K562 (cell line): ENCODE results near the gene ZNF512B. TPM values are rescaled to one million over a fixed set of nuclear protein-coding genes. Genes with fewer than 3 reads are reported as not detected.

ENCODE experiments used
- CREM ChIP-seq: IDR thresholded peaks from 2 replicates; pipeline ENCODE4 v1.6.1; 2014; ENCODE audit warnings: antibody characterized with exemption, low read depth
- EP300 ChIP-seq: IDR thresholded peaks from 2 replicates; pipeline ENCODE4 v1.6.1; 2012; ENCODE audit warnings: low read length, improper control_type of control experiment
- GABPA ChIP-seq: fragments of 200-800 bp; sonication (Bioruptor generic); conservative IDR thresholded peaks from 2 replicates; pipeline ENCODE4 v1.6.1; 2016; ENCODE audit warnings: low read depth, missing genetic modification characterization, missing compliant biosample characterization
- GABPB1 ChIP-seq: sonication (generic); formaldehyde crosslinking; IDR thresholded peaks from 2 replicates; pipeline ENCODE4 v1.8.0; 2022; ENCODE audit warnings: mild to moderate bottlenecking, missing genetic modification reagents
- HDAC2 ChIP-seq: fragments of 450-650 bp; IDR thresholded peaks from 2 replicates; pipeline ENCODE4 v1.6.1; 2016; ENCODE audit warnings: mild to moderate bottlenecking
- IRF2 ChIP-seq: sonication (generic); formaldehyde crosslinking; IDR thresholded peaks from 2 replicates; pipeline ENCODE4 v1.8.1; 2022; ENCODE audit warnings: mild to moderate bottlenecking, missing genetic modification reagents
- JUN ChIP-seq, 2 experiments: sonication (generic) in 1 of 2; formaldehyde crosslinking in 1 of 2; IDR thresholded peaks; 2 replicates each; pipeline versions ENCODE4 v1.6.1 to v1.8.0; 2012 to 2022; ENCODE audit warnings: borderline replicate concordance in 2 of 2, mild to moderate bottlenecking in 2 of 2, improper control_type of control experiment in 1 of 2, low read depth in 1 of 2, low read length in 1 of 2, missing genetic modification reagents in 1 of 2
- SRSF1 ChIP-seq: fragments of 200-400 bp; formaldehyde crosslinking; IDR thresholded peaks from 2 replicates; pipeline ENCODE4 v1.6.1; 2017; ENCODE audit warnings: mild to moderate bottlenecking, low read depth, low read length, moderate library complexity
- TAL1 ChIP-seq: fragments of 450-650 bp; IDR thresholded peaks from 2 replicates; pipeline ENCODE4 v1.6.1; 2016; ENCODE audit warnings: mild to moderate bottlenecking
- TEAD2 ChIP-seq: fragments of 450-650 bp; IDR thresholded peaks from 2 replicates; pipeline ENCODE4 v1.6.1; 2016; ENCODE audit warnings: missing genetic modification characterization, control low read depth, missing compliant biosample characterization
- ZNF121 ChIP-seq: sonication (generic); formaldehyde crosslinking; conservative IDR thresholded peaks from 2 replicates; pipeline ENCODE4 v1.8.0; 2022; ENCODE audit warnings: missing genetic modification reagents
- ZNF384 ChIP-seq: IDR thresholded peaks from 2 replicates; pipeline ENCODE4 v1.6.1; 2012; ENCODE audit warnings: low read depth, low read length, improper control_type of control experiment
- ZNF584 ChIP-seq: fragments of 200-800 bp; sonication (Bioruptor generic); IDR thresholded peaks from 2 replicates; pipeline ENCODE4 v1.6.1; 2016; ENCODE audit warnings: low read depth, mild to moderate bottlenecking, missing genetic modification characterization, missing compliant biosample characterization
- polyA plus RNA-seq, 8 experiments: library from polyadenylated mRNA; depleted of rRNA in 4 of 8; stranded (reverse) in 5 of 8; unstranded in 3 of 8; fragments of >200 nt; fragmentation: Nextera tagmentation in 2 of 8; fragmentation: Illumina TruSeq in 1 of 8; extraction: Ambion mirVana in 2 of 8; extraction: Trizol in 1 of 8; gene quantifications; 2 replicates each; pipeline versions ENCODE4 v1.2.1 to v1.2.3, GENCODE V29; 2011 to 2014; ENCODE audit warnings: inconsistent platforms in 1 of 8, missing spikeins in 1 of 8
- total RNA-seq, 7 experiments: library from RNA; depleted of rRNA in 6 of 7; stranded (reverse); fragments of >200 nt in 6 of 7; fragmentation: Illumina TruSeq in 2 of 7; extraction: Trizol in 2 of 7; gene quantifications; 2 replicates each; pipeline versions ENCODE4 v1.2.1 to v1.2.3, GENCODE V29; 2011 to 2021; ENCODE audit warnings: low replicate concordance in 1 of 7
- TF ChIP-seq, protein P1 (sequence below), 2 experiments: fragments of 150-350 bp in 1 of 2; IDR thresholded peaks; 2 replicates each; pipeline ENCODE4 v1.6.1; 2012 to 2016; ENCODE audit warnings: low read depth in 2 of 2, low read length in 2 of 2, mild to moderate bottlenecking in 1 of 2, moderate library complexity in 1 of 2
- TF ChIP-seq, protein P2 (sequence below): fragments of 450-650 bp; IDR thresholded peaks from 2 replicates; pipeline ENCODE4 v1.6.1; 2018; ENCODE audit warnings: mild to moderate bottlenecking, low read depth; ENCODE audit not compliant: partially characterized antibody
- TF ChIP-seq, protein P3 (sequence below): sonication (generic); formaldehyde crosslinking; IDR thresholded peaks from 2 replicates; pipeline ENCODE4 v1.8.1; 2023; ENCODE audit warnings: mild to moderate bottlenecking, missing genetic modification reagents
- TF ChIP-seq, protein P4 (sequence below), 2 experiments: fragments of 450-650 bp; conservative IDR thresholded peaks; 2 replicates each; pipeline ENCODE4 v1.6.1; 2017; ENCODE audit warnings: mild to moderate bottlenecking in 2 of 2, moderate library complexity in 2 of 2

The ZNF512B gene
- total and polyA plus RNA-seq, 9 of the 15 experiments (the other 6 are each of a cell fraction or from before 2014, with no cell fraction given), result 0.01 to 27.8 (median 8.2) TPM

DNA sequence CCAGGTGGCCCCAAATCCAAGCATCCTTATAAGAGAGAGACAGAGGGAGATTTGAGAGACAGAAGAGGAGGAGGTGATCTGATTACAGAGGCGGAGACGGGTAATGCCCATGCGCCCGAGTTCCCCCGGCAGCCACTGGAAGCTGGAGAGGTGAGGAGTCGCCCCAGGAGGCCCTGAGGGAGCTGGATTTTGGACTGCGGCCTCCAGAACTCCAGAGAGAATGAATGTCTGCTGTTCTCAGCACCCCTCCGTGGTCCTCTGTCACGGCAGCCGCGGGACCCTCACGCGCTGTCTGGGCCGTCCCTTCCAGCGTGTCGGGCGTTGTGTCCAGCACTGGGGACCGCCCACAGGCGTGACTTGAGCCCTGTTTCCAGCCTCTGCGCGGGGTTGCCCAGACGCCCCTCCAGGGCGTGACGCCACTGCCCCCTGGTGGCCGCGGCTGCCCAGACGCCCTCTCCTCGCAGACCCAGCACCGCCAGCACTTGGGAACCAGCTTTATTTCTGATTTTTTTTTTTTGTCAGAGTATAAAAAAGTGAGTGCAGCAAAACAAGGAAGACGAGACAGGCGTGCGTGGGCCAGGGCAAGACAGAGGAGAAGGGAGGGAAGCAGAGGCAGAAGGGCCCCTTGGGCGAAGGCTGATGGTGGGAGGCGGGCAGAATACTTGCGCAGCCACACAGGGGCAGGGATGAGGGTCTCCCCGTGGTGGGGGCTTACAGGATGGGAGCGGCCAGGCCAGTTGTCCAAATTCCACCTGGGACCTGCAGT is 4.1 kb upstream of the ZNF512B start (continued):
- TF ChIP-seq EP300 (peak; percentile 30; the same call in 1 of the 2 replicates), ZNF384 (peak; percentile 73), ZNF584 (CRISPR knock-in tag) (no peak), GABPB1 (peak; percentile 70), SRSF1 (no peak), CREM (peak; percentile 68; the same call in 1 of the 2 replicates), ZNF121 (no peak), GABPA (no peak), JUN (IDR thresholded peaks at IDR 0.05; ENCODE audit: borderline replicate concordance, low read depth, low read length) (0 out of 2 replicates have a peak, but pooled peaks have one; percentile 18), JUN (CRISPR knock-in tag; IDR thresholded peaks at IDR 0.05; ENCODE audit: borderline replicate concordance) (no peak), IRF2 (CRISPR knock-in tag) (no peak), TAL1 (no peak), HDAC2 (no peak), TEAD2 (no peak)
- TF ChIP-seq, protein P1, sequence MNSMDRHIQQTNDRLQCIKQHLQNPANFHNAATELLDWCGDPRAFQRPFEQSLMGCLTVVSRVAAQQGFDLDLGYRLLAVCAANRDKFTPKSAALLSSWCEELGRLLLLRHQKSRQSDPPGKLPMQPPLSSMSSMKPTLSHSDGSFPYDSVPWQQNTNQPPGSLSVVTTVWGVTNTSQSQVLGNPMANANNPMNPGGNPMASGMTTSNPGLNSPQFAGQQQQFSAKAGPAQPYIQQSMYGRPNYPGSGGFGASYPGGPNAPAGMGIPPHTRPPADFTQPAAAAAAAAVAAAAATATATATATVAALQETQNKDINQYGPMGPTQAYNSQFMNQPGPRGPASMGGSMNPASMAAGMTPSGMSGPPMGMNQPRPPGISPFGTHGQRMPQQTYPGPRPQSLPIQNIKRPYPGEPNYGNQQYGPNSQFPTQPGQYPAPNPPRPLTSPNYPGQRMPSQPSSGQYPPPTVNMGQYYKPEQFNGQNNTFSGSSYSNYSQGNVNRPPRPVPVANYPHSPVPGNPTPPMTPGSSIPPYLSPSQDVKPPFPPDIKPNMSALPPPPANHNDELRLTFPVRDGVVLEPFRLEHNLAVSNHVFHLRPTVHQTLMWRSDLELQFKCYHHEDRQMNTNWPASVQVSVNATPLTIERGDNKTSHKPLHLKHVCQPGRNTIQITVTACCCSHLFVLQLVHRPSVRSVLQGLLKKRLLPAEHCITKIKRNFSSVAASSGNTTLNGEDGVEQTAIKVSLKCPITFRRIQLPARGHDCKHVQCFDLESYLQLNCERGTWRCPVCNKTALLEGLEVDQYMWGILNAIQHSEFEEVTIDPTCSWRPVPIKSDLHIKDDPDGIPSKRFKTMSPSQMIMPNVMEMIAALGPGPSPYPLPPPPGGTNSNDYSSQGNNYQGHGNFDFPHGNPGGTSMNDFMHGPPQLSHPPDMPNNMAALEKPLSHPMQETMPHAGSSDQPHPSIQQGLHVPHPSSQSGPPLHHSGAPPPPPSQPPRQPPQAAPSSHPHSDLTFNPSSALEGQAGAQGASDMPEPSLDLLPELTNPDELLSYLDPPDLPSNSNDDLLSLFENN (IDR thresholded peaks at IDR 0.05; ENCODE audit: low read depth in 2 of 2, low read length in 2 of 2), result 0 out of 4 replicates have a peak, but pooled peaks of 1 of the 2 experiments have one; percentile 39
- TF ChIP-seq, protein P2, sequence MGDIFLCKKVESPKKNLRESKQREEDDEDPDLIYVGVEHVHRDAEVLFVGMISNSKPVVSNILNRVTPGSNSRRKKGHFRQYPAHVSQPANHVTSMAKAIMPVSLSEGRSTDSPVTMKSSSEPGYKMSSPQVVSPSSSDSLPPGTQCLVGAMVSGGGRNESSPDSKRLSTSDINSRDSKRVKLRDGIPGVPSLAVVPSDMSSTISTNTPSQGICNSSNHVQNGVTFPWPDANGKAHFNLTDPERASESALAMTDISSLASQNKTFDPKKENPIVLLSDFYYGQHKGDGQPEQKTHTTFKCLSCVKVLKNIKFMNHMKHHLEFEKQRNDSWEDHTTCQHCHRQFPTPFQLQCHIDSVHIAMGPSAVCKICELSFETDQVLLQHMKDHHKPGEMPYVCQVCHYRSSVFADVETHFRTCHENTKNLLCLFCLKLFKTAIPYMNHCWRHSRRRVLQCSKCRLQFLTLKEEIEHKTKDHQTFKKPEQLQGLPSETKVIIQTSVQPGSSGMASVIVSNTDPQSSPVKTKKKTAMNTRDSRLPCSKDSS, result no peak
- TF ChIP-seq, protein P3, sequence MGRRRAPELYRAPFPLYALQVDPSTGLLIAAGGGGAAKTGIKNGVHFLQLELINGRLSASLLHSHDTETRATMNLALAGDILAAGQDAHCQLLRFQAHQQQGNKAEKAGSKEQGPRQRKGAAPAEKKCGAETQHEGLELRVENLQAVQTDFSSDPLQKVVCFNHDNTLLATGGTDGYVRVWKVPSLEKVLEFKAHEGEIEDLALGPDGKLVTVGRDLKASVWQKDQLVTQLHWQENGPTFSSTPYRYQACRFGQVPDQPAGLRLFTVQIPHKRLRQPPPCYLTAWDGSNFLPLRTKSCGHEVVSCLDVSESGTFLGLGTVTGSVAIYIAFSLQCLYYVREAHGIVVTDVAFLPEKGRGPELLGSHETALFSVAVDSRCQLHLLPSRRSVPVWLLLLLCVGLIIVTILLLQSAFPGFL (CRISPR knock-in tag), result no peak
- TF ChIP-seq, protein P4, sequence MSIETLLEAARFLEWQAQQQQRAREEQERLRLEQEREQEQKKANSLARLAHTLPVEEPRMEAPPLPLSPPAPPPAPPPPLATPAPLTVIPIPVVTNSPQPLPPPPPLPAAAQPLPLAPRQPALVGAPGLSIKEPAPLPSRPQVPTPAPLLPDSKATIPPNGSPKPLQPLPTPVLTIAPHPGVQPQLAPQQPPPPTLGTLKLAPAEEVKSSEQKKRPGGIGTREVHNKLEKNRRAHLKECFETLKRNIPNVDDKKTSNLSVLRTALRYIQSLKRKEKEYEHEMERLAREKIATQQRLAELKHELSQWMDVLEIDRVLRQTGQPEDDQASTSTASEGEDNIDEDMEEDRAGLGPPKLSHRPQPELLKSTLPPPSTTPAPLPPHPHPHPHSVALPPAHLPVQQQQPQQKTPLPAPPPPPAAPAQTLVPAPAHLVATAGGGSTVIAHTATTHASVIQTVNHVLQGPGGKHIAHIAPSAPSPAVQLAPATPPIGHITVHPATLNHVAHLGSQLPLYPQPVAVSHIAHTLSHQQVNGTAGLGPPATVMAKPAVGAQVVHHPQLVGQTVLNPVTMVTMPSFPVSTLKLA (conservative IDR thresholded peaks at IDR 0.05), result peak; percentile 59 to 78
